ENCODE measurements around the gene PODNL1. TPM values are rescaled to one million over a fixed set of nuclear protein-coding genes. Genes with fewer than 3 reads are reported as not detected.

Gene PODNL1
- total and polyA plus RNA-seq, 2 experiments from 2014 or later, result 0.24 TPM; not detected in 1

DNA sequence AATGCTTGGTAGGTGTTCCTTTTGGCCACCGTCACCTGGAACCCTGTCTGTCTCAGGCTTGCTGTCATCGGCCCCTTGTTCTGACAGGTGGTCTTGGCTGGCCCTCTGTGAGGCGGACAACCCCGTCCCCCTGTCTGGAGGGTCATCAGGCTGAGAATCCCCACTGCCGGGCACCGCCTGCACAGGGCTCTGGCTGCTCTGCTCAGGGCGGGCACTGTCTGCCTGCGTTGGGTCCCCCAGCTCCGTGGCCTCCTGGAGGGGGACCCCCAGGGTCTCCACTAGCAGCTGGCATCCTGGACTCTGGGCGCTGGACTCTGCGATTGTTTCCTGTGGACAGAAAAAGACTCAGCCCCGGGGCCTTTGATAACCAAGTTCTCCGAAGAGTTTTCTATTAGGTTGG is 48.1 kb downstream of the PODNL1 start (continued):
- TF ChIP-seq, protein P1, sequence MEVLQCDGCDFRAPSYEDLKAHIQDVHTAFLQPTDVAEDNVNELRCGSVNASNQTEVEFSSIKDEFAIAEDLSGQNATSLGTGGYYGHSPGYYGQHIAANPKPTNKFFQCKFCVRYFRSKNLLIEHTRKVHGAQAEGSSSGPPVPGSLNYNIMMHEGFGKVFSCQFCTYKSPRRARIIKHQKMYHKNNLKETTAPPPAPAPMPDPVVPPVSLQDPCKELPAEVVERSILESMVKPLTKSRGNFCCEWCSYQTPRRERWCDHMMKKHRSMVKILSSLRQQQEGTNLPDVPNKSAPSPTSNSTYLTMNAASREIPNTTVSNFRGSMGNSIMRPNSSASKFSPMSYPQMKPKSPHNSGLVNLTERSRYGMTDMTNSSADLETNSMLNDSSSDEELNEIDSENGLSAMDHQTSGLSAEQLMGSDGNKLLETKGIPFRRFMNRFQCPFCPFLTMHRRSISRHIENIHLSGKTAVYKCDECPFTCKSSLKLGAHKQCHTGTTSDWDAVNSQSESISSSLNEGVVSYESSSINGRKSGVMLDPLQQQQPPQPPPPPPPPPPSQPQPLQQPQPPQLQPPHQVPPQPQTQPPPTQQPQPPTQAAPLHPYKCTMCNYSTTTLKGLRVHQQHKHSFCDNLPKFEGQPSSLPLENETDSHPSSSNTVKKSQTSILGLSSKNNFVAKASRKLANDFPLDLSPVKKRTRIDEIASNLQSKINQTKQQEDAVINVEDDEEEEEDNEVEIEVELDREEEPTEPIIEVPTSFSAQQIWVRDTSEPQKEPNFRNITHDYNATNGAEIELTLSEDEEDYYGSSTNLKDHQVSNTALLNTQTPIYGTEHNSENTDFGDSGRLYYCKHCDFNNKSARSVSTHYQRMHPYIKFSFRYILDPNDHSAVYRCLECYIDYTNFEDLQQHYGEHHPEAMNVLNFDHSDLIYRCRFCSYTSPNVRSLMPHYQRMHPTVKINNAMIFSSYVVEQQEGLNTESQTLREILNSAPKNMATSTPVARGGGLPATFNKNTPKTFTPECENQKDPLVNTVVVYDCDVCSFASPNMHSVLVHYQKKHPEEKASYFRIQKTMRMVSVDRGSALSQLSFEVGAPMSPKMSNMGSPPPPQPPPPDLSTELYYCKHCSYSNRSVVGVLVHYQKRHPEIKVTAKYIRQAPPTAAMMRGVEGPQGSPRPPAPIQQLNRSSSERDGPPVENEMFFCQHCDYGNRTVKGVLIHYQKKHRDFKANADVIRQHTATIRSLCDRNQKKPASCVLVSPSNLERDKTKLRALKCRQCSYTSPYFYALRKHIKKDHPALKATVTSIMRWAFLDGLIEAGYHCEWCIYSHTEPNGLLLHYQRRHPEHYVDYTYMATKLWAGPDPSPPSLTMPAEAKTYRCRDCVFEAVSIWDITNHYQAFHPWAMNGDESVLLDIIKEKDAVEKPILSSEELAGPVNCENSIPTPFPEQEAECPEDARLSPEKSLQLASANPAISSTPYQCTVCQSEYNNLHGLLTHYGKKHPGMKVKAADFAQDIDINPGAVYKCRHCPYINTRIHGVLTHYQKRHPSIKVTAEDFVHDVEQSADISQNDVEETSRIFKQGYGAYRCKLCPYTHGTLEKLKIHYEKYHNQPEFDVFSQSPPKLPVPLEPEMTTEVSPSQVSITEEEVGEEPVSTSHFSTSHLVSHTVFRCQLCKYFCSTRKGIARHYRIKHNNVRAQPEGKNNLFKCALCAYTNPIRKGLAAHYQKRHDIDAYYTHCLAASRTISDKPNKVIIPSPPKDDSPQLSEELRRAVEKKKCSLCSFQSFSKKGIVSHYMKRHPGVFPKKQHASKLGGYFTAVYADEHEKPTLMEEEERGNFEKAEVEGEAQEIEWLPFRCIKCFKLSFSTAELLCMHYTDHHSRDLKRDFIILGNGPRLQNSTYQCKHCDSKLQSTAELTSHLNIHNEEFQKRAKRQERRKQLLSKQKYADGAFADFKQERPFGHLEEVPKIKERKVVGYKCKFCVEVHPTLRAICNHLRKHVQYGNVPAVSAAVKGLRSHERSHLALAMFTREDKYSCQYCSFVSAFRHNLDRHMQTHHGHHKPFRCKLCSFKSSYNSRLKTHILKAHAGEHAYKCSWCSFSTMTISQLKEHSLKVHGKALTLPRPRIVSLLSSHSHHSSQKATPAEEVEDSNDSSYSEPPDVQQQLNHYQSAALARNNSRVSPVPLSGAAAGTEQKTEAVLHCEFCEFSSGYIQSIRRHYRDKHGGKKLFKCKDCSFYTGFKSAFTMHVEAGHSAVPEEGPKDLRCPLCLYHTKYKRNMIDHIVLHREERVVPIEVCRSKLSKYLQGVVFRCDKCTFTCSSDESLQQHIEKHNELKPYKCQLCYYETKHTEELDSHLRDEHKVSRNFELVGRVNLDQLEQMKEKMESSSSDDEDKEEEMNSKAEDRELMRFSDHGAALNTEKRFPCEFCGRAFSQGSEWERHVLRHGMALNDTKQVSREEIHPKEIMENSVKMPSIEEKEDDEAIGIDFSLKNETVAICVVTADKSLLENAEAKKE (CRISPR knock-in tag; IDR thresholded peaks at IDR 0.05), result no peak
- TF ChIP-seq STAT1 (IDR thresholded peaks at IDR 0.05; ENCODE audit: unreplicated experiment) (no peak), EZH2phosphoT487 (IDR thresholded peaks at IDR 0.05; ENCODE audit: unreplicated experiment) (no peak), NANOG (IDR thresholded peaks at IDR 0.05; ENCODE audit: borderline replicate concordance) (no peak), EZH2 (IDR thresholded peaks at IDR 0.05; ENCODE audit: low read depth, unreplicated experiment) (no peak), JUNB (IDR thresholded peaks at IDR 0.05; ENCODE audit: unreplicated experiment) (no peak), CREB1 (CRISPR knock-in tag; IDR thresholded peaks at IDR 0.05; ENCODE audit: low read depth) (no peak), POLR2AphosphoS5 (IDR thresholded peaks at IDR 0.05; ENCODE audit: low read depth) (no peak)
- TF ChIP-seq, protein P2, sequence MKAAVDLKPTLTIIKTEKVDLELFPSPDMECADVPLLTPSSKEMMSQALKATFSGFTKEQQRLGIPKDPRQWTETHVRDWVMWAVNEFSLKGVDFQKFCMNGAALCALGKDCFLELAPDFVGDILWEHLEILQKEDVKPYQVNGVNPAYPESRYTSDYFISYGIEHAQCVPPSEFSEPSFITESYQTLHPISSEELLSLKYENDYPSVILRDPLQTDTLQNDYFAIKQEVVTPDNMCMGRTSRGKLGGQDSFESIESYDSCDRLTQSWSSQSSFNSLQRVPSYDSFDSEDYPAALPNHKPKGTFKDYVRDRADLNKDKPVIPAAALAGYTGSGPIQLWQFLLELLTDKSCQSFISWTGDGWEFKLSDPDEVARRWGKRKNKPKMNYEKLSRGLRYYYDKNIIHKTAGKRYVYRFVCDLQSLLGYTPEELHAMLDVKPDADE (IDR thresholded peaks at IDR 0.05), result no peak

DNA sequence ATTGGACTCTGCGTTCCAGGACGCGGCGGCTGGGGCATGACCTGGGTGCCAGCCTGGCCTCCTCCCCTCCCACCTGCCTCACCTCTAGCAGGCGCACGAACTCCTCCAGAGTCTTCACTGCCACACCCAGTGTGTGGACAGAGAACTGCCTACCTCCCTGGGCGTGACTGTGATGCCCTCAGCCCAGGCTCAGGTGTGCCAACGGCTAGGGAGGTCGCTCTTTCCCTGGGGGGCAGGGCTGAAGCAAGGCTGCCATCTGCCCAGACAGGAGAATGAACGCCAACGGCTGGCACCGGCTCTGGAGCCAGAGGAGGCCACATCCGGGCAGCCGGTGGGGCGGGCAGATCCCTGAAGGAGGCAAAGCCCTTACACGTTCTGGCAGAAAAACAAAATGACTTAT is 49.9 kb downstream of the PODNL1 start:
- Mint-ChIP-seq H3K4me1 (peaks cover 6% of the 10 kb centered on the region), H3K9me3 (no peaks in the 10 kb centered on the region), H3K27me3 (ENCODE audit: insufficient read depth, low read depth, poor library complexity) (peaks cover 2% of the 10 kb centered on the region), H3K36me3 (ENCODE audit: low read depth) (no peaks in the 10 kb centered on the region), H3K27ac (no peak overlapping the region), H3K4me3 (no peak overlapping the region)
- Histone ChIP-seq H3F3A (replicated peaks; ENCODE audit: low read depth) (no peaks in the 10 kb centered on the region), H3K4me2 (no peak overlapping the region), H2AFZ (no peak overlapping the region), H3K27ac (ENCODE audit: low read depth) (no peak overlapping the region), H3K4me3 (no peak overlapping the region), H3K36me3 (ENCODE audit: insufficient read depth) (no peaks in the 10 kb centered on the region), H3K79me2 (replicated peaks; ENCODE audit: insufficient read depth) (no peaks in the 10 kb centered on the region), H3K27me3 (ENCODE audit: insufficient read depth) (no peaks in the 10 kb centered on the region), H4K20me1 (replicated peaks; ENCODE audit: insufficient read depth) (no peaks in the 10 kb centered on the region), H3K9me2 (ENCODE audit: insufficient read depth) (no peaks in the 10 kb centered on the region), H3K4me1 (ENCODE audit: insufficient read depth) (no peaks in the 10 kb centered on the region)
- no peak for DNase-seq (ENCODE audit: low spot score)
- ATAC-seq, result no peak
- TF ChIP-seq, protein P1 (CRISPR knock-in tag; IDR thresholded peaks at IDR 0.05), result no peak
- TF ChIP-seq JUNB (IDR thresholded peaks at IDR 0.05; ENCODE audit: unreplicated experiment) (no peak), EZH2phosphoT487 (IDR thresholded peaks at IDR 0.05; ENCODE audit: unreplicated experiment) (no peak), NANOG (IDR thresholded peaks at IDR 0.05; ENCODE audit: borderline replicate concordance) (no peak)
